Activated CD8-positive, alpha-beta memory T cell treated with anti-CD3 and anti-CD28 coated beads for 4 hours (primary cell): ENCODE data around the gene JAZF1.

ENCODE experiments used
- DNase-seq, 2 donors: peaks; one replicate each; pipeline ENCODE4 v3.0.0-alpha.2; 2020; ENCODE audit warnings: low read depth in 2 of 2

JAZF1 gene

GRCh38 chr7:28075674-28076358 lies 104.8 kb downstream of the JAZF1 start:
- DNase-seq = no peak

DNA sequence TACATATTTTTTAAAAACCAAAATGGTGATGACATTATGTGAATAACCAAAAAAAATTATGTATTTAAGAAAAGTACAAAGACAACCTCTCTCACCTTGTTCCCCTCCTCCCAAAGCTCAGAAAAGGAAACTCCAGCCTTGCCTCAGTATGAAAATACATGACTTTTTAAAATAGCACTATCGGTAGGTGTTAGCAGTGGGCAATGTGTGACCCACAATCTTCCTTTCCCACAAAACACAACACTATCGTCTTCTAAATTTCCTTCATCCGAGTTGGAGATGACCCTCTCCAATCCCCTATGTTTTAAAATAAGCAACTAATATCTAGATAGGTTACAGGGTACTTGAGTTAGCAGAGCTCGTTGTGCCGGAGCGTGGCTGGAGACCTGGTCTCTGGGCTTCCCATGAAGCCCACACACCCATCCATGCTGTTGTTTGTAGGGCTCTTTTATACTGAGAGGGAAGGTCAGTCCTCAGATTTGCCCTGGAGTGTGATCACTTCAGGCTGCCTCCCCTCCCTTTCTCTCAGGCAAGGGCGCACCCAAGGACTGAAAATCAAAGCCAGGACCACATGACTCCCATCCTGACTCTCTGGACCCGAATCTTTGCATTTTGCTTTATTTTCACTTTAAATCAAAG lies 107.6 kb downstream of the JAZF1 start:
- DNase-seq = no peak

- no peak for DNase-seq
These were observed 109.0 kb downstream of the JAZF1 start for GRCh38 chr7:28071570-28071969.

DNA sequence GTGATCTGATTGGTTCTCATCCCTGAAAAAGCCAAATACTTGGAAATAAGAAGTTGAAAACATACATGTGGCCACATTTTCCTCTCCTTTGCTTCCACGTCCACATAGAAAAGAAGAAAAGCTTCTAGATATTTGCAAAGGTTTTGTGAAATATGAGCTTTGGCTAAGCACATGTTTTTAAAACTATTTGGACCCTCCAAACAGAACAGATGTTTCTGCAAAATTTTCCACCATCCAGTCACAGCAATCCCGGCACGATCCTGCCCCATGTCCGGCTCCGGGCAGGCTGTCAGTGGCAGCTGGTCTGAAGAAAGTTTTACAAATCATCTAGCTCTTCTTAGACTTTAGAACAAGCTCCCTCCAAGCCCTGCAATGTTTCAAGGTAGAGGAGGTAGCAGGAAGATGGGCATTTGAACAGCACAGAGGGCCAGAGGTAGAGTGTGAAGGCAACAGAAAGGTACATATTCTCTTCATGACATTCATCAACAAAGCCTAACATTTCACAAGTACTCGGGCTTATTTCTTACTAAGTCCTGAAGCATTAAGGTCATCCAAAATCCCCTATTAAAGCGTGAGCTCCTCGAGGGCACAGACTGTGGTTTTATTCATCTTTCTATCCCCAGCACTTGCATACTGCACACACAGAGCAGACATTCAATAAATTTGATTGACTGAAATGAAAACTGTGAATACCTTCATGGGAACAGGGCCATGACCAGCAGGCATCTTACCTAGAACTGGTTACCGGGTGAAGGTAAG lies 110.1 kb downstream of the JAZF1 start:
- no peak for DNase-seq

GRCh38 chr7:28069807-28070206 lies 110.8 kb downstream of the JAZF1 start:
- DNase-seq = no peak

DNA sequence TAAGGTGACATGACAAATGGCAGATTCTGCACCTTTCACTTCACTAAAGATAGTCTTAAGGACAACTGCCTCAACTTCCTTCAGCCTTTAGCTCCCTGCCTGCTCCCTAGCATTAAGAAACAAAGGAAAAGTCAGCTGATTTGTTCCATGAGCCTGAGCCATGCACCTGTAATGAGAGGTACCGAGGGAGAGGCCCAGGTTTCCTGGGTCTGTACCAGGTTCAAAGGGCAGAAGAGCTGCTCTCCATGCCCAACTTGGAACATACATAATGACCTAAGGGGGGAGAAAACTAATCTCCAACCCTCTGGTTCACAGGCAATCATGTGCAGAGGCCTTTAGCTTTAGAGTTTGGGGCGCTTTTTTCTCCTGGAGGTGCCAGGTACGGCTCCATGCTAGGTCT lies 111.2 kb downstream of the JAZF1 start:
- DNase-seq = no peak

DNA sequence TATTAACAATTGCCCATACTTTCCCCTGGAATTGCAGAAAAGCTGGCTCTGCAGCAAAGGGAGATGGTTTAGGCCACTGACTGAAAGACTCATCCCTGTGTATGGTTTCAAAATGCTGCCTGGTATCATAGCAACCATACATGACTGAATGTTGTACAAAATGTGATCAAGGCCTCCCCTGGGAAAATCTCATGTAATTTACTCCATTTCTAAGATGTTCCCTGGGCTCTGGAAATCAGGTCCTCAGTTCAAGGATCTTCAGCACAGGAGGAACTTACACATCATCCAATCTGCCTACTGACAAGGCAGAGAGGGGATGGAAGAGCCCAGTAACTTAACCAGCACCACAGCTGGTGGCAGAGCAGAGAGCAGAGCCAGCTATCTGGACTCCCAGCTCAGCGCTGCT lies 111.8 kb downstream of the JAZF1 start:
- DNase-seq = no peak

- DNase-seq = no peak
These were observed 113.4 kb downstream of the JAZF1 start for GRCh38 chr7:28067171-28067570.

DNA sequence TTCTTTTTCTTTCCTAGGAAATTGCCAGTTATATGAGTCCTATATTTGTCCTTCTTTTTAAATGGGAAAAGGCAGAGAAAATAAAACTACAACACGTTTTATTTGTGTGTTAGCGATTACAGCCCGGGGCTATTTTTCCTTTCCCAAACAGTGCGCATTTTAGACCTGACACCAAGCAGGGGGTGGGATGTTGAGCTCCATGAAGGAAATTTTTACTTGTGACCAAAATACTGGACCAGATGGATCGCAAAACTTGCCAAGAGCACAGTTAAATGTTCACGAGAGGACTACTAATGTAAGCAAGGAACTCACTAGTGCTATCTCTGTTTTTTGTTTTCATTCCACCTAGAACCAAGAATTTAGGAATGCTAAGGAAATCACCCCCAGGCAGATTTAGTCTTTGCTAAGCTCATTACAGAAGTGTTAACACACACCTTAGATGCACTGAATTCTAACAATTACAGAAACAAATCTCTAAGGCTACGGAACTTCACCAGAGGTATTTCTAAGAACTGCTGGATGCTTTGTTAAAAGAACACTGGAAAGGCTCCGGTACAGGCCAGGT lies 114.8 kb downstream of the JAZF1 start:
- no peak for DNase-seq

DNA sequence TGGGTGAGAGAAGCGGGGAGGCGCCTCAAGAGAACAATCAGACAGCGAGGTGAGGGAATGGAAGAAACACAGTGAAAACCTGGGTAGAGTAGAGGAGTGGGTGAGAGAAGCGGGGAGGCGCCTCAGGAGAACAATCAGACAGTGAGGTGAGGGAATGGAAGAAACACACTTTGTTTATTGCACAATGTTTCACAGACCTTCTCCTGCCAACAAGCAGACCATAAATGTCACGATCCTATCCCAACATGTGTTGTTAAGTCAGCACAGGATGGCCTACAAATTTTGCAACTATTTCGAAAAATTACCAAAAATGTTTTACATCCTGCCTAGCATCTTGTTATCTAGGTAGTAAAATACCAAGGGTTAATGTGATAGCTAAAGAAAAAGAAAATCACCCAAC lies 115.3 kb downstream of the JAZF1 start:
- DNase-seq = no peak

GRCh38 chr7:28064437-28064836 lies 116.2 kb downstream of the JAZF1 start:
- DNase-seq = no peak

GRCh38 chr7:28062197-28062991 lies 118.2 kb downstream of the JAZF1 start:
- peak in 1 of 2 donors; percentile 15 for DNase-seq

DNA sequence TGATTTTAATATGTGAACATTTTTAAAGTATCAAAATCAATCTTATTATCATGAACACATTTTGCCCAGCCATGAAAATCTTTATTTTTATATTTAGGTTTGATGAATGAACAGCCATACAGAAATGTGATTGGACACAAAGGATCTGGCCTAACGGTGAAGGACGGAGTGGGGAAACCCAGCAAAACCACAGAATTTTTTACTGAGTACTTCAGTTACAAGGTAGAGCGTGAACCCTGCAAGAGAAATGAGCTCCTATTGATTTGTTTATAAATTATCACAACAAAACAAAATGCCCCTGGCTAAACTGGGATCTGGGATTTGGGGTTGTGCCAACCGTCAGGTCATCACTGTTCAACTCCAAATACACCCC lies 118.8 kb downstream of the JAZF1 start:
- DNase-seq = no peak

- no peak for DNase-seq
These were observed 120.1 kb downstream of the JAZF1 start for GRCh38 chr7:28060371-28060950.

- no peak for DNase-seq
These were observed 125.4 kb downstream of the JAZF1 start for GRCh38 chr7:28055161-28055544.

- no peak for DNase-seq
These were observed 125.9 kb downstream of the JAZF1 start for GRCh38 chr7:28054531-28055160.

GRCh38 chr7:28052933-28053332 lies 127.7 kb downstream of the JAZF1 start:
- no peak for DNase-seq

GRCh38 chr7:28048694-28049093 lies 131.9 kb downstream of the JAZF1 start:
- DNase-seq = no peak

DNA sequence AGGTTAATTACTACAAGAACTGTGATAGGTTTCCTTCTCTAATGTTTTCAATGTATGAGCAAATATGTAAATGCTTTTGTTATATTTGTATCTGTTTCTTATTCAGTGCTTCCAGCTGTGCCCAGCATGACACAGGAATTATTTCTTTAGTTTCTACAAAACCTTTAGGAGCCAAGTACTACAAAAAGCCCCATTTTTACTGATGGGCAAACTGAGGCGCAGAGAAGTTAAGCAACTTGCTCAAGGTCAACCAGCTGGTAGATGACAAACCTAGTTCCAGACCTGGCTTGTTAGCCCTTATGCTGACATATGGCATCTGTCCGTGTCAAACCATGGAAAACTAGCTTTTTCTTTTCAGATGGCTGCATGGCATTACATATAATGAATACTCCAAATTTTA lies 134.6 kb downstream of the JAZF1 start:
- DNase-seq = no peak

DNA sequence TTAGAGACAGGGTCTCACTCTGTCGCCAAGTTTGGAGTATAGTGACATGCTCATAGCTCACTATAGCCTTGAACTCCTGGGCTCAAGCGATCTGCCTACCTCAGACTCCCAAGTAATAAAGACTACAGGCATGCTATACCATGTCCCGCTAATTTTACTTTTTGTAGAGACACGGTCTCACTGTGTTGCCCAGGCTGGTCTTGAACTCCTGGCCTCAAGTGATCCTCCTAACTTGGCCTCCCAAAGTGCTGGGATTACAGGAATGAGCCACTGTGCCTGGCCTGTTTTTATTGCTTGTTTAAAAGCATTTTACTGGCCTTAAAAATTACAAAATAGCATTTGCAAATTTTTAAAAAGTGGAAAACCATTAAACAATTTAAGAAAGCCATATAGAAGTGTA lies 135.0 kb downstream of the JAZF1 start:
- no peak for DNase-seq

DNA sequence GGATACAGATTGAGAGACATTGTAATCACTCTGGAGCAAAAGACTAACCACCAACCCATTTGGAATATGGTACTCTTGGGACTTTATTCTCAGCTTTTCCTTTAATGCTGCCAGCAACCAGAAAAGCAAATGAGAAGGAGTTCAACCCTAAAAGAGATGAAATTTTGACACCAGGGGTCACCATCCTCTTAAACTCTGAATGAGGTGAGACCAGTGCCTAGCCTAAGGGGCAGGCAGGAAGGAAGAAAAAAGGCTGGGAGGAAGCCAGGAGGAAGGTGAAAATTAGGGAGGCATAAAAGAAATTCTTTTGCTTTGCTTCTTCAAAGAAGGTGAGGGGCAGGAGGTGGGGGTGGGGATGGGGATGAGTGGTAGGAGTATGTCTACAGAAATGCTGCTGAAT lies 135.8 kb downstream of the JAZF1 start:
- DNase-seq = no peak
